Spinal cord (tissue), 10 donors: ENCODE results near the gene PAX5. TPM values are rescaled to one million over a fixed set of nuclear protein-coding genes. Genes with fewer than 3 reads are reported as not detected.
A peak's percentile ranks its signal among the peaks of the same experiment; 100 is the strongest.

ENCODE experiments used
- DNase-seq, 6 donors: peaks; one replicate each; pipeline versions ENCODE4 v3.0.0 to v3.0.0-alpha.2; 2013 to 2015; ENCODE audit warnings: low spot score in 6 of 6, low read depth in 4 of 6
- H3K27ac ChIP-seq: one replicate; pipeline ENCODE4 v1.5.1; 2013; ENCODE audit warnings: low read depth, low read length, control low read depth
- H3K27me3 ChIP-seq: one replicate; pipeline ENCODE4 v1.6.1; 2013; ENCODE audit warnings: low read length; ENCODE audit not compliant: control insufficient read depth, insufficient read depth
- H3K36me3 ChIP-seq: one replicate; pipeline ENCODE4 v1.6.1; 2013; ENCODE audit warnings: low read length; ENCODE audit not compliant: control insufficient read depth, insufficient read depth
- H3K4me1 ChIP-seq: one replicate; pipeline ENCODE4 v1.6.1; 2013; ENCODE audit warnings: low read length; ENCODE audit not compliant: control insufficient read depth, insufficient read depth
- H3K4me3 ChIP-seq: one replicate; pipeline ENCODE4 v1.5.1; 2013; ENCODE audit warnings: low read depth, low read length, control low read depth
- H3K9me3 ChIP-seq: one replicate; pipeline ENCODE4 v1.6.1; 2013; ENCODE audit warnings: low read length; ENCODE audit not compliant: control insufficient read depth, insufficient read depth
- WGBS: methylation state at CpG from one replicate; pipeline ENCODE4 v1.1.5; 2013; ENCODE audit warnings: missing lambda C conversion rate; ENCODE audit not compliant: insufficient coverage; 5-methylcytosine and 5-hydroxymethylcytosine counted together
- polyA plus RNA-seq, 2 donors: library from polyadenylated mRNA; unstranded; fragments of 120-200 nt; gene quantifications; one replicate each; pipeline ENCODE4 v1.2.1, GENCODE V29; 2013; ENCODE audit not compliant: insufficient read length in 2 of 2
- total RNA-seq, 2 donors: library from RNA; depleted of rRNA in 1 of 2; stranded (reverse); fragments of 120-200 nt in 1 of 2; fragments of >200 nt in 1 of 2; gene quantifications; one replicate each; pipeline versions ENCODE4 v1.2.3 to v1.2.4, GENCODE V29; 2013 to 2014
- donor health status: healthy.

Gene PAX5
- total and polyA plus RNA-seq, 4 donors = 0.89 to 2.6 (median 1.1) TPM

DNA sequence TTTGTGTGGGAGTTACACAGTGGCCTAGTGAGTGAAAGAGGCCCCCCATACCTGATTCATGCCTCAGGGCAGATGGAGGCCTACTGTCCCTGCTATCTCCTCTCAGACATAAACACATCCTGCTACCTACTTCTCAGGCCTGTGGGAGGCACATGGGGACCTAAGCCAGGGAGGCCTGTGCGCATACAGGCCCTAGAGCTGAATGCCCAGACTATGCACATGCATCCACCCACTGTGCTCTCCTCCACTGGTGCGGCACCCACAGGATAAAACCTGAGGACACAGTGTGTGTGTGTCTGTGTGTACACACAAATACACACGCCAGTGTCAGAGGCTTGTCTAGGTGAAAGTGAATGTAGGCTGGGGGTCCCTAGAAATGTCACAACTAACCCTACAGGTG, 1.4 kb downstream of the PAX5 start:
- Histone ChIP-seq H3K9me3 (no peaks in the 10 kb centered on the region), H3K36me3 (no peaks in the 10 kb centered on the region), H3K27me3 (peaks cover 100% of the 10 kb centered on the region), H3K27ac (no peak overlapping the region), H3K4me3 (no peak overlapping the region), H3K4me1 (peaks cover 50% of the 10 kb centered on the region)
- 100% methylated on average over 1 of the region's 3 CpGs for WGBS
- no peak for DNase-seq

DNA sequence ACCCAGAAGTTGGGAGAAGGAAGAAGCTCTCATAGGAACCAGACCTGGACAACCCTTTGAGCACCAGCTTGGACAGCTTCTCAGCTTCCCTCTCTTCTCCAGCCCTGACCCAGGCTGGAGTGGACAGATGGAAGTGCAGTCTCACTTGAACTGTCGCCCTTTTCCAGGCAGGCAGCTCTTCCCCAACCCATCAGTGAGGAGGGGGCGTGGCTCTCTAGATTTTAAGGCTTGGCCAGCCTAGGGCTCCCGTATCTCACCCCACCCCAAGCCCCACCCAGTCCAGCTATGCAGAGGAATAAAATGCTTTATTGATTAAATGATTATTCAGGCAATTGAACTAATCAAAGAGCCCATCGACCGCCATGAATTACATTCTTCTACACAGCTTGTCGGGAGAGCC, 2.2 kb downstream of the PAX5 start:
- DNase-seq = no peak
- no CpG with 5 or more reads among the region's 6 CpGs for WGBS
- peaks cover 100% of the 10 kb centered on the region for H3K27me3 ChIP-seq
- H3K27ac ChIP-seq = no peak overlapping the region
- peaks cover 50% of the 10 kb centered on the region for H3K4me1 ChIP-seq
- no peak overlapping the region for H3K4me3 ChIP-seq
- H3K36me3 ChIP-seq = no peaks in the 10 kb centered on the region
- no peaks in the 10 kb centered on the region for H3K9me3 ChIP-seq

DNA sequence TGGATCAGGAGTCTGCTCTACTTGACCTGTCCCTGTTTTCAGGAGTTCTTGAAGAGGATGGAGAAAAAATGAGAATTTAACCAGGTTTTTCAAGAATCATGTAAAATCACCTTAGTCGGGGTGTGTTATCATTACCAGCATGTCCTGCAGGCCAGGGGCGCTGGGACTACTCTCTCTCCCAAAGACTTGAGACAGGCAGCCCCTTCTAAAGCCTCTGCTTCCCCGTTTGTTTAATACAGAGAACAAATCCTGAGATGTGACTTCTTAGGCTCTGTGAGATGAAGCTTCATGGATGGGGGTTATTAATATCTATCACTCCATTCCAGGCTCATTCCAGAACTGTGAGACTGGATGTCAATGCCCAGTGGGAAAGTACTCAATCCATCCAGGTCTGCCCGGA, 3.0 kb downstream of the PAX5 start:
- Histone ChIP-seq H3K27me3 (peaks cover 100% of the 10 kb centered on the region), H3K36me3 (no peaks in the 10 kb centered on the region)
- 40% methylated on average over 2 of the region's 4 CpGs for WGBS

DNA sequence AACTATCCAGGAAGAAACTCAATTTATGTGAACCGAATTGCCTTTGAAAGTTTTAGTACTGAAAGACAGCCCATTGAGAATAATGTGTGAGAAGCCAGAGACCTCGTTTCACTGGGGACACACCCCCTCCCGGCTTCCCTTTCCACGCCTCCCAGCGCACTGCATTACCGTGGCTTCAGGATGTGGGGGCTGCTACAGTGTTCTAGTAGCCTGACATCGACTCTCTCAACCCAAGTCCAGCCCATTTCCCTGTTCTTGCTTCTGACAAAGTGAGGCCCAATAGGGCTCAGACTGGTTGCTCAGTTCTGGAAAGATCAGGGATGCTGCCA, 3.5 kb downstream of the PAX5 start:
- 3% methylated on average over 7 of the region's 7 CpGs for WGBS
- Histone ChIP-seq H3K36me3 (no peaks in the 10 kb centered on the region), H3K27ac (no peak overlapping the region), H3K9me3 (no peaks in the 10 kb centered on the region), H3K4me3 (no peak overlapping the region), H3K27me3 (peaks cover 100% of the 10 kb centered on the region), H3K4me1 (peaks cover 53% of the 10 kb centered on the region)
- no peak for DNase-seq

More for the DNA sequence above, 3.0 kb downstream of the PAX5 start:
- H3K9me3 ChIP-seq = no peaks in the 10 kb centered on the region
- DNase-seq = no peak
- H3K4me1 ChIP-seq = peaks cover 50% of the 10 kb centered on the region
- H3K27ac ChIP-seq = no peak overlapping the region
- H3K4me3 ChIP-seq = no peak overlapping the region

DNA sequence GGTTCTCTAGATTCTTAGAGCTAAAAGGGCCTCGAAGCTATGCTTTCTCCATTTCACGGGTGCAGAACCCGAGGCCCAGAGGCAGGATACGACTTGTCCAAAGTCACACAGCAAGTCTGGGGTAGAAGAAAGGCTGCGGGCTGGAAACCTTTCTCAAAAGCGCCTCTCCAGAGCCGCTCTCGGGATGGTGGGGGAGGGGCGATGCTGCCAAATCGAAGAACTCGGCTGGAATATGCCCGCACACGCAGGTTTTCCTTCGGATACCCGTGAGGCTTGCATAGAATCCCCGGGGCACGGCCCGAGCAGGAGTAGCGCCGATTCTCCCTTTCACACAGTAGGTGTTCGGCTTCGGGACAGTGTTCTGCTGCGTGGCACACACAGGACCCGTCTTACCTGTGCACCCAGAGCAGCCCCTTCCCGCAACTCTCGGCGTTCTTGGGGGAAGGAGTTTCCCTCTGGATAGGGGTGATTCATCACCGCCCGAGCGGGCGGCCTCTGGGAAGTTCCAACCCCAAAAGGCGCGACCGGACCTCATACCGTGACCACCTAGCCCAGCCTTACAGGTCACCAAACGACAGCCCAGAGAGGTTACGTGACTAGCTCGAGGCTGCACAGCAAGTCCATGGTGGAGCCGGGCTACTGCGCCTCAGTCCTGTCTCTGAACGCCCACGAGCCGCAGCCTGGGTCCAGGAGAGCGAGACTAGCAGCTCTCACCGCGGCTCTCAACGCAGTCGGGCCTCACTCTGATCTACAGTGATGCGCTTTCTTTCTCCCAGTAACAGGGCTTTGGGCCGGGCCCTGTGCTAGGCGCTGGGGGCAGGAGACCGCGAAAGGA, 4.1 kb downstream of the PAX5 start:
- Histone ChIP-seq H3K27me3 (peaks cover 100% of the 10 kb centered on the region), H3K4me1 (peaks cover 53% of the 10 kb centered on the region), H3K9me3 (no peaks in the 10 kb centered on the region), H3K36me3 (no peaks in the 10 kb centered on the region), H3K27ac (no peak overlapping the region), H3K4me3 (no peak overlapping the region)
- DNase-seq = no peak
- WGBS = 5% methylated on average over 50 of the region's 53 CpGs

DNA sequence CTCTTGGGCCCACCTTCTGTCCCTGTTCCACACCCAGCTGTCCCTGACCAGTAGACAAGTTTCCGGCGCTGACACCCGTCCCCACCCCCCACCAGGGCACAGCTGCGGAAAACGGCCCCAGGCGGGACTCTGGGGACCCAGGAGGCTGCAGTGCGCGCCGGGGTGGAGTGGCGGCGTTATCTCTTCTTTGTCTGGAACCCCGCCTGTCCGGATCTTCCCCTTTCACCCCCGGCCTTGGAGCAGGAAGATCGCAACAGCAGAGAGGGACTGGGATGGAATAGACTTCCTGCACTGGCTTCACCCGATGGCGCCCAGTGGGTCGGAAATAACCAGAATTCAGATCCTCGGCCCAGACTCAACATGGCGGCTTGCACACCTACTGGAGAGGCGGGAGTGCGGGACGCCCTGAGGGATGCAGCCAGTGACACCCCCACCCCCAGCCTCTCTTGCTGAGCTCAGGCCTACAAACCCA, 4.7 kb downstream of the PAX5 start:
- no peaks in the 10 kb centered on the region for H3K36me3 ChIP-seq
- H3K9me3 ChIP-seq = no peaks in the 10 kb centered on the region
- no peak for DNase-seq
- WGBS = 1% methylated on average over 23 of the region's 23 CpGs
- peaks cover 100% of the 10 kb centered on the region for H3K27me3 ChIP-seq
- no peak overlapping the region for H3K27ac ChIP-seq
- H3K4me1 ChIP-seq = peaks cover 48% of the 10 kb centered on the region
- no peak overlapping the region for H3K4me3 ChIP-seq

DNA sequence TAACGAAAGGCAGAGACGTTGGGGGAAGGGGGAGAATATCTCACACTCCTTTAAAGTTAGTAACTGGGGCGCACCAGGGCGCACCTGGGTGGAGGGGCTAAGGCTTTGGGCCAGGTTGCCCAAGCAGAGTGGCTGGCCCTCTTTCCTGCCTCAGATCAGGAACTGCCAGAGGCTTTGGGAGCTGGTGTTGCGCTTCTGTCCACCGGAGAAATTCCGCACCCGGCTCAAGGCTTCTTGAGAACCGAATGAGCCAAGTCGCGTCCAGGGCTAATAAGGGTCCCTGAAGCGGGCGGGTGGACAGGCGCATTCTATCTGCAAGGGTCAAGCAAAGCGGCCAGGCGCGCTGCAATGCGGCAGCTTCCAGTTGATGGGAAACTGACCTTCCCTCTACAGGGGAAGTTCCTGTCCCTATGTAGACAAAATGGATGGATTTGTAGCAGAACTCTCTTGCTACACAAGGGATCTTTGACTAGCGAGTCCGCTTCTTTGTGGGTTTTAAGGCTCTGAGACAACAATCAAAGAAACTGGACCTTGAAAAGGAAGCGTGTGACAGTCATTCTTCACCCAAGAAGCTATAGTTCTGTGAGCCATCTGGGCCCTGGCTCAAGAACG, 5.5 kb downstream of the PAX5 start:
- no peak overlapping the region for H3K27ac ChIP-seq
- H3K4me1 ChIP-seq = peaks cover 47% of the 10 kb centered on the region
- H3K27me3 ChIP-seq = peaks cover 100% of the 10 kb centered on the region
- no peak overlapping the region for H3K4me3 ChIP-seq
- H3K9me3 ChIP-seq = no peaks in the 10 kb centered on the region
- no peak for DNase-seq
- no peaks in the 10 kb centered on the region for H3K36me3 ChIP-seq
- 9% methylated on average over 17 of the region's 22 CpGs for WGBS

DNA sequence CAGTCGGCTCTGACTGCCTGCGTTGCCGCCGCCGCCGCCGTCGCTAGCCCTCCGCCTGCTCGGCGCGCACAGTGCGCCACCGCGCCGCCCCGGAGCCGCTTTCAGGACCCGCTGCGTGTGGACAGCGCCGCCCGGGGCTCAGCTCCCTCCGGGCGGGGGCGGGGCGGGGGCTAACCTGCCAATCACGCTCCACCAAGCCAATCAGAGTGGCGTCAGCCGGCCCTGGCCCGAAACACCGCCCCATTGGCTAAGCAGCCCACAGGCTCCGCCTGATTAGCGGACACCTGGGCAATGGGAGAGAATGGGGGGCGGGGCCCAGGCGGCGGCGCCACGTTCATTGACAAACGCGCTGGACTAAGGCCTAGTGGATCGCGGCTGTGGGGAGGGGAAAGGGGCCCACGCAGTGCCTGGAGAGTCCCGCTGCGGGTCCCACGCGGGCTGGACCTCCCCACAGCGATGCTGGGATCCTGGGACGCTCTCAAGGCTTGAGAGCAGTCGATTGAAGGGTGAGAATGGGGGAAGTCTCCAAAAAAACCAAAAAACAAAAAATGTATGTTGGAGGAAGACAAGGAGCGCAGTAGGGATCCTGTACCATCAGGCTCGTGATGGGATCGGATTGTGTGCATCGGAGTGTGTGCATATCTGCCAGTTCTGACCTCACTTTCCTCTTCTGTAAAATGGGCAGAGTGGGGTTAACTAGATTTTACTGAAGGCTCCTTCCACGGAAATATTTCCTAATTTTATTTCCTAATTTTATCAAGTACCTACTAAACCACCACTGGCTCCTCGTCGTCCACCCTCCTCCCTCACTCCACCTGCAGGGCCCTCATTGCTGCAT, 6.3 kb downstream of the PAX5 start:
- Histone ChIP-seq H3K9me3 (no peaks in the 10 kb centered on the region), H3K36me3 (no peaks in the 10 kb centered on the region), H3K4me1 (peaks cover 47% of the 10 kb centered on the region), H3K4me3 (peak overlapping the region; percentile 18), H3K27me3 (peaks cover 100% of the 10 kb centered on the region), H3K27ac (no peak overlapping the region)
- WGBS = under 1% methylated on average over 49 of the region's 58 CpGs
- DNase-seq = peak in 5 of 6 donors; percentile 73 to 97 (median 84)

DNA sequence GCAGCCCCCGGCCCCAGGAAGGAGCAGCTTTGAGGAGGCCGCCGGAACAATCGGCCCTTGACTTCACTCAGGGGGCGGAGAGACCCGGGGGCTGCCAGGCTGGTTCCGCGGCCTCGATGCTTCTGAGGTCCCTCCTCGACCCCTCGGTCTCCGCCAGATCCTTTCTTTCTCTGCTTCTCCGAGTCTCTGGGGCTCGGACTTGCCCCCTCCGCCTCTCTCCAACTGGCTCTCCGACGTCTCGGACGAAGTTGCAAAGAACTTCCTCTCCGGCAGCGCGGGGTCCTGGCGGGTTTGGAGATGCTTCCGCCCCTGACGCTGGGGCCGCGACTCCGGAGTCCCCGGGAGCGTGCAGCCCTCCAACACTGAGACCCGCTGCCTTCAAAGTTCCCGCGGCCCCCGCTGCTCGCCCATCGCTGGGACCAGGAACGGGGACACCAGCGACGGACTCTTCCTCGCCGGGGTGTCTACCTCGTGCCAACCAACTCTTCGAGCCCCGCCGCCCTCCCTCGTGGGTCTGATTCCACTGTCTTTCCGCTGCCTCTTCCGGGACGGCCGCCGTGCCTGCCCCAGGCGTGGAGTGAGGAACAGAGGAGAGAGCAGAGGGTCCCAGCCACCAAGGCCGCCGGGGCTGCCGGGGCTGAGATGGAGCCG, 7.0 kb downstream of the PAX5 start:
- Histone ChIP-seq H3K9me3 (no peaks in the 10 kb centered on the region), H3K27me3 (peaks cover 100% of the 10 kb centered on the region), H3K4me1 (peaks cover 47% of the 10 kb centered on the region), H3K4me3 (peak overlapping the region; percentile 18), H3K27ac (no peak overlapping the region), H3K36me3 (no peaks in the 10 kb centered on the region)
- no peak for DNase-seq
- under 1% methylated on average over 56 of the region's 56 CpGs for WGBS
